CD4-positive, alpha-beta T cell treated with Interleukin-1 beta for 1 hour (primary cell): ENCODE data around the gene ABCG2.
"Not testable (repeated sequence)": the region's sequence is repeated elsewhere in the genome, so short reads cannot be mapped to it uniquely, and the experiment has no call there.

ENCODE experiments used
- DNase-seq, 2 donors: peaks; one replicate each; pipeline ENCODE4 v3.0.0-alpha.2; 2020 to 2022

ABCG2 gene

DNA sequence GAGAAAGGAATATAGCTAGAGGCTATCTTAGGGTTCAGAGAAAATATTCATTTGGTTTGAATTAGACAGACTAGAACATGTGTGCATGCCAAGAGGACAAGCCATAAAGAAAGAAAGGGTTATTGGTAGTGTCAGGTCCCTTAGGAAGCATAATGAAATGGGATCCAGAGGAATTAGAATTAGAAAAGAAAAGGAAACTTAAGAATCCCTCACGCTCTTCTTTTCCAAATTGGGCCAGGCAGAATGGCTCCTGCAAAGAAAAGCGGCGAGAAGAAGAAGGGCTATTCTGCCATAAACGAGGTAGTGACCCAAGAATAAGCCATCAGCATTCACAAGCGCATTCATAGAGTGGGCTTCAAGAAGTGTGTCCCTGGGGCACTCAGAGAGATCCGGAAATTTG is 4.9 kb upstream of the ABCG2 start:
- no peak for DNase-seq

DNA sequence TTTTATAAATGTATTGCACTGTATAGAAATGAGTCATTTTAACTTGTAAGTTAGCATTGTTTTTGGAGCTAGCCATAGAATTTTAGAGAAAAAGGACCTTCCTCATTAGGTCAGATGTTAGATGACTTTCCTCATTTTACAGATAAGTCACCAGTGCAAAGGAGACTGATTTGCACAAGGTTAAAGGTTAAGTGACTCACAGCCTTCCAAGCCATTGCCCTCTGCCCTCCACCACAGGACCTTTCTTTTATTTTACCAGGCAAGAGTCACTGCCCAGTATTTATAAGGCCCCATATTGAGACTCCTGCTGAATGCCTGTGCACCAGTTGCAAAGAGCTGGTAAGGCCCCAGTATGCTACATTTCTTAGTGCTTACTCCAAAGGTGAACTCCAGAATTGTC is 4.2 kb upstream of the ABCG2 start:
- no peak for DNase-seq

- DNase-seq, result no peak
These were observed 838 bp upstream of the ABCG2 start for GRCh38 chr4:88159229-88159725.

GRCh38 chr4:88158038-88158488 is 376 bp downstream of the ABCG2 start:
- no peak for DNase-seq

- not testable (repeated sequence) for DNase-seq
These were observed 6.1 kb downstream of the ABCG2 start for GRCh38 chr4:88152331-88152730.

DNA sequence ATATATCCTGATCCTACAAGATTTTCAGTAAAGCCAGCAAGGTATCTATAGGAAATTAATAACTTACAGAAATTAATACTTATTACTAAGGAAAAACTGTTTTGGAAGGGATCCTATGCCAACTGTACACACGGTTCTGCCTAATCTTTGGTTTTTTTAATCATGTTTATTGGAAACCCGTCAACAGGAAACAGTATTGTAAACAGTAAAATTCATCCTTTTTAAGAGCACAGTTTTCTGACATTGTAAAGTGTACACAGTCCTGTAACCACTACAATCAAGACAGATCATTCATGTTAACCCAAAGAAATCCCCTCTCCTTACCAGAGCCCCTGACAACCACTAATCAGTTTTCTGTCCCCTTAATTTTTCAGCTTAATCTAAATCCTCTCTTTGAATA is 9.9 kb downstream of the ABCG2 start:
- no peak for DNase-seq

- no peak for DNase-seq
These were observed 10.6 kb downstream of the ABCG2 start for GRCh38 chr4:88147799-88148217.

GRCh38 chr4:88146891-88147290 is 11.5 kb downstream of the ABCG2 start:
- no peak for DNase-seq

DNA sequence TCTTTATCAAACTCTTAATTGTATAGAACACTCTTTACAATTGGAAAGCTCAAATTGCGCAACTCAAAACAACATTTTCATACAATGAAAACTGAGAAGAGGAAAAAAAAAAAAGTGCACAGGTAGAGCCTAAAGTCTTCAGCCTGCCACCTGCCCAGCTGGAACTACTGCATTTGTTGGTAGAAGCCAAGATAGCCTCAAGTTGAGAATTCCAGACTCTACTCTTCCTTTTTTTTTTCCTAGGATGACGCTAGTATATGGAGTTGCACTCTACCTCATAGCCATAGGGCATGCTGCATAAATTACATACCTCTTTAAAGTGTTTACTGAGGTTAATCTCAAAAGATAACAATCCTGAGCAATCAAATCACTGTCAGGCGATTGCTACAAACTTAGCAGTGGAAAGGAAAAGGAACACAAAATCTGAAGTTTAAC is 13.6 kb downstream of the ABCG2 start:
- no peak for DNase-seq

DNA sequence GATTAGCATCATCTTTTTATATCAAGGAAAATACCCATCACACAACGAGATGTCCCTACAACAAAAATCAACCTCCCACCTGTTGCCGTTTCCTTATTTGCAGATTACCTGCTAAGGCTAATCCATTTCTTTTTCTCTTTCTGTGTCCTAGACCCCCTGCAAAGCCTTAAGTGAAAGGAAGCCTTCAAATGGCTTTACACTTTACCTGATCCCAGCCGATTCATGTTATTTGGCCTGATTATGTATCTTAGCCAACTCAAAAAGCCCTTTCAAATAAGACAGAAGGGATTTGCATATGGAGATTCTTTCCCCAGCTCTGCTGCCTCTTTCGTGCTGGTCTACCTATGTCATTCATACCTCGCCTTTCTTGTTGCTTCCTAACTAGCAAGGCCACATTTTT is 14.4 kb downstream of the ABCG2 start:
- no peak for DNase-seq

- DNase-seq, result no peak
These were observed 14.9 kb downstream of the ABCG2 start for GRCh38 chr4:88143504-88143903.

- DNase-seq, result no peak
These were observed 19.9 kb downstream of the ABCG2 start for GRCh38 chr4:88138561-88138960.

GRCh38 chr4:88137112-88137511 is 21.3 kb downstream of the ABCG2 start:
- DNase-seq, result no peak

DNA sequence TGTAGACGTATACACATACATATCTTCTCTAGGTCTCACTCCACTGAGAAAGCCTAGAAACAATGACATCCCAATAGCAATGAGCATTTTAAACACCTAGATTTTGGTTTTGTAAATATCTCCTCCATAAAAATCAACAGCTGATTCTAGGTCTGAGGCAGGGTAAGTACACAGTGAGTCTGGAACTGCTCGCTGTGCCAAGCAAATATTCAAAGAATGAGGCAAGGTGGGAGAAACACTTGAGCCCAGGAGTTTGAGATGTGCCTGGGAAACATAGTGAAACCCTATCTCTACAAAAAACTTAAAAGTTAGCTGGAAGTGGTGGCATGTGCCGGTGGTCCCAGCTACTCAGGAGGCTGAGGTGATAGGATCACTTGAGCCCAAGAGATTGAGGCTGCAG is 22.2 kb downstream of the ABCG2 start:
- no peak for DNase-seq

- DNase-seq, result no peak
These were observed 23.1 kb downstream of the ABCG2 start for GRCh38 chr4:88135356-88135663.

DNA sequence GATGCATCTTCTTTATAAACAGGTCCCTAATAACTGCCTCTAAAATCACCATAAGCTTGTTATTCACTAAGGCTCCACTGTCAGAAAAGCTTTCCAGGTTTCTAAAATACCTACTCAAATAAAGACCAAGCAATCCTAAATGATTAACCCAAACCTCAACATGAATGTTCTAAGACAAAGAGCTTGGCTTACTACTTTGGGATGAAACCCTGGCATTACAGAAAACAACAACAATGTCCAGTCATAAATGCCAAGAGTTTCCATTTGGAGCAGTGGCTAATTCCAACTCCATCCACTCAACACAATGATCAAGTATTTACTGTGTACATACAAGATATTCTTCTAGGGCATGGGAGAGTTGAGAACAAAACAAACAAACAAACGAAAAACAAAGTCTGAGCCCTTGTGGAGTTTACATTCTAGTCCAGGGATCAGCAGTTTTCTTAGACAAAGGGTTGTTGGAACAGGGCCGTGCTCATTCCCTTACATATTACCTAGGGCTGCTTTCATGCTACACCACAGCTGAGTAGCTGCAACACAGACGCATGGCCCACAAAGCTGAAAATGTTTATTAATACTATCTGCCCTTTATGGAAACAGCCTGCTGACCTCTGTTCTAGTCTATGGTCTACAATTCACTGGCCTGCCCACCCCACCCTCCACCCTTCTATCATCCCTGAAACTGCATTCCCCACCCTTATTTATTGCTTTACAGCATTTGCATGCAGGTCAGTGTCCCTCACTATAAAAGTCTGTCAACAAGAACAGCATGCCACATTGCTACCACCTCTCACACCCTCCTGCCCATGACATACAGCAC is 23.7 kb downstream of the ABCG2 start:
- DNase-seq, result no peak

GRCh38 chr4:88134111-88134510 is 24.3 kb downstream of the ABCG2 start:
- DNase-seq, result no peak

DNA sequence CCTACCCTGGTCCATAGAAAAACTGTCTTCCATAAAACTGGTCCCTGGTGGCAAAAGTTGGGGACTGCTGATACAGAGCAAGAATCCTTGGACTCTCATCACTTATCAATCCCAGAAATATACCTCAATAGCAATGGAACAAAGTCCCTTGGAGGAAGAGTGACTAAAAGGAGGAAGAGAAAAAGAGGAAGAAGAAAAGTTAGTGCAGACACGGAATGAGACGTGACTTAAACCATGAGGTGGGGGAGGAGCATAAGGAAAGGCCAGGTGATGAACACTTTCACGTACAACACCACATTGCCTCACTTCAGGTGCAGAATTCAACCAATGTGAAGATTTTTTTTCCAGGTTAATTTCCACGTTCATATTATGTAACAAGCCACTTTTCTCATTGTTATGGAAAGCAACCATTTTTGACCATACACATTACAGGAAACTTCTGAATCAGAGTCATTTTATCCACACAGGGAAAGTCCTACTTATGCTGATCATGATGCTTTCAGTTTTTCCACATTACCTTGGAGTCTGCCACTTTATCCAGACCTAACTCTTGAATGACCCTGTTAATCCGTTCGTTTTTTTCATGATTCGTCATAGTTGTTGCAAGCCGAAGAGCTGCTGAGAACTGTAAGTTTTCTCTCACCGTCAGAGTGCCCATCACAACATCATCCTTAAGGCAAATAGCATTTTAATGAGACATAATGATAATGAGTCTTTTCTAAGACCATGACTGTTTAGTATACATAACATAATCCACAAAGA is 27.7 kb downstream of the ABCG2 start:
- no peak for DNase-seq

DNA sequence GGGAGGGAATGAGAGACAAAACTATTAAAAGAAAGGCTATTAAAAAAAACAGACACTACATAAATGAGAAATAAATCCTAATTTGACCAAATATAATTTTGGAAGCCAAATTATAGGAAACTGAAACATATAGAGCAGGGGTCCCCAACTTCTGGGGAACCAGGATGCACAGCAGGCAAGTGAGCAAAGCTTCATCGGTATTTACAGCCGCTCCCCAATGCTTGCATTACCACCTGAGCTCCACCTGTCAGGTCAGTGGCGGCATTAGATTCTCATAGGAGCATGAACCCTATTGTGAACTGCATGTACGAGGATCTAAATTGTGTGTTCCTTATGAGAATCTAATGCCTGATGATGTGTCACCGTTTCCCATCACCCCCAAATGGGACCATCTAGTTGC is 28.4 kb downstream of the ABCG2 start:
- no peak for DNase-seq

GRCh38 chr4:88122260-88122659 is 36.2 kb downstream of the ABCG2 start:
- not testable (repeated sequence) for DNase-seq

DNA sequence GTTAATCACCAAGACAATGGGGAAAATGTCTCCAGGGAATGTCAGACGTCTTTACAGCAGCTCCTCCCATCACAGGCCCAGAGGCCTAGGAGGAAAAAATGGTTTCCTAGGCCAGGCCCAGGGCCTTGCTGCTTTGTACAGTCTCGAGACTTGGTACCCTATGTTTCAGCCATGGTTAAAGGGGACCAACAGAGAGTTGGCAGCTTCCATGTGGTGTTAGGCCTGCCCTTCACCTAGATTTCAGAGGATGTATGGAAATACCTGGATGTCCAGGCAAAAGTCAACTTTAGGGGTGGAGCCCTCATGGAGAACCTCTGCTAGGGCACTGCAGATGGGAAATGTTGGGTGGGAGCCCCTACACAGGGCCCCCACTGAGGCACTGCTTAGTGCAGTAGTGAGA is 38.5 kb downstream of the ABCG2 start:
- no peak for DNase-seq

GRCh38 chr4:88115587-88115986 is 42.9 kb downstream of the ABCG2 start:
- no peak for DNase-seq

- DNase-seq, result no peak
These were observed 45.6 kb downstream of the ABCG2 start for GRCh38 chr4:88112856-88113255.

DNA sequence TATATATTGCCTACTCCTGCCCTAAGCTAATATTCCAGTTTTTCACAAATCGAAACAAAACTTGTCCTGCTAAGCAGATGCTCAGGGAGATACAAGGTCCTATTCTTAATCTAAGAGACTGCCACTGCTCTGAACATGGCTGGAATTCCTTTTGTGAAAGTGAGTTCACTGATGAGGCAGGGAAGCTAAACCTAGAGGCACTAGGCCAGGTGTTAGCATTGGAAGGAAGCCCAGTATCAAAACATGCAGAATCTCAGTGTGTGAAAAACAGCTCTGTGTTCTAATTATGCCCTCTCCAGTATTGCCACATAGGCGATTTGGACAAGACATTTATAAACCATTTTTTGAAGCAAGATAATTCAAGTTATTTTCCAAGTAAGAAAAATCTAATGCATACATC is 47.6 kb downstream of the ABCG2 start:
- no peak for DNase-seq
